ENCODE results near the gene ASAP3.

The ASAP3 gene

GRCh38 chr1:23502951-23503350 lies 19.0 kb upstream of the ASAP3 start:
- no peak overlapping the region for H2AK5ac ChIP-seq (ENCODE audit: low read length, severe bottlenecking)
- no peak overlapping the region for H3K14ac ChIP-seq (ENCODE audit: low read length in 2 of 2)
- H4K8ac ChIP-seq (ENCODE audit: low read length), result no peak overlapping the region
- WGBS, result 100% methylated on average over 1 of the region's 6 CpGs
- no peaks in the 10 kb centered on the region for H3K36me3 ChIP-seq (ENCODE audit: control insufficient read depth in 1 of 2, insufficient read depth in 2 of 2, low read depth in 1 of 2, low read length in 2 of 2)
- DNase-seq, result no peak
- no peak overlapping the region for H3K18ac ChIP-seq (ENCODE audit: low read depth in 1 of 2, low read length in 2 of 2)
- no peaks in the 10 kb centered on the region for H3K79me1 ChIP-seq (replicated peaks; ENCODE audit: low read length, poor library complexity, severe bottlenecking)
- H3K4me2 ChIP-seq (ENCODE audit: low read length, poor library complexity, severe bottlenecking), result no peak overlapping the region
- no peak overlapping the region for H2BK120ac ChIP-seq (ENCODE audit: low read depth, low read length)
- H3K27me3 ChIP-seq (ENCODE audit: control insufficient read depth in 1 of 2, insufficient read depth in 1 of 2, low read length in 2 of 2), result no peaks in the 10 kb centered on the region
- H3K9ac ChIP-seq (ENCODE audit: low read length), result no peak overlapping the region
- no peak overlapping the region for H3K23ac ChIP-seq (ENCODE audit: low read length in 2 of 2)
- no peak overlapping the region for H2BK5ac ChIP-seq (ENCODE audit: low read depth, low read length, poor library complexity, severe bottlenecking)
- H3K9me3 ChIP-seq (ENCODE audit: control insufficient read depth, low read length), result no peaks in the 10 kb centered on the region
- H3K4me3 ChIP-seq (ENCODE audit: insufficient read depth in 1 of 2, low read depth in 1 of 2, low read length in 2 of 2), result no peak overlapping the region
- no peak overlapping the region for H2BK15ac ChIP-seq (ENCODE audit: low read depth, poor library complexity, severe bottlenecking)
- no peak overlapping the region for H2BK12ac ChIP-seq (ENCODE audit: low read length in 2 of 2)
- no peak overlapping the region for H3K27ac ChIP-seq (ENCODE audit: low read length, poor library complexity, severe bottlenecking)
- no peak overlapping the region for H4K91ac ChIP-seq (ENCODE audit: low read length)
- no peak overlapping the region for H3K4ac ChIP-seq (ENCODE audit: low read depth in 1 of 2, low read length in 2 of 2)
- no peaks in the 10 kb centered on the region for H3K4me1 ChIP-seq (ENCODE audit: control insufficient read depth, insufficient read depth, low read depth, low read length)
- no peak overlapping the region for H2AFZ ChIP-seq (ENCODE audit: low read depth, low read length)

- H3K23ac ChIP-seq (ENCODE audit: low read length in 2 of 2), result no peak overlapping the region
- no peak overlapping the region for H2AK5ac ChIP-seq (ENCODE audit: low read length, severe bottlenecking)
- no CpG with 5 or more reads among the region's 2 CpGs for WGBS
- no peak overlapping the region for H4K91ac ChIP-seq (ENCODE audit: low read length)
- H2AFZ ChIP-seq (ENCODE audit: low read depth, low read length), result no peak overlapping the region
- no peak overlapping the region for H3K9ac ChIP-seq (ENCODE audit: low read length)
- H3K27me3 ChIP-seq (ENCODE audit: control insufficient read depth in 1 of 2, insufficient read depth in 1 of 2, low read length in 2 of 2), result no peaks in the 10 kb centered on the region
- no peak overlapping the region for H3K4me3 ChIP-seq (ENCODE audit: insufficient read depth in 1 of 2, low read depth in 1 of 2, low read length in 2 of 2)
- no peaks in the 10 kb centered on the region for H3K4me1 ChIP-seq (ENCODE audit: control insufficient read depth, insufficient read depth, low read depth, low read length)
- no peak overlapping the region for H4K8ac ChIP-seq (ENCODE audit: low read length)
- H2BK120ac ChIP-seq (ENCODE audit: low read depth, low read length), result no peak overlapping the region
- H3K79me1 ChIP-seq (replicated peaks; ENCODE audit: low read length, poor library complexity, severe bottlenecking), result no peaks in the 10 kb centered on the region
- H2BK15ac ChIP-seq (ENCODE audit: low read depth, poor library complexity, severe bottlenecking), result no peak overlapping the region
- H2BK12ac ChIP-seq (ENCODE audit: low read length in 2 of 2), result no peak overlapping the region
- no peaks in the 10 kb centered on the region for H3K36me3 ChIP-seq (ENCODE audit: control insufficient read depth in 1 of 2, insufficient read depth in 2 of 2, low read depth in 1 of 2, low read length in 2 of 2)
- no peak overlapping the region for H3K18ac ChIP-seq (ENCODE audit: low read depth in 1 of 2, low read length in 2 of 2)
- H2BK5ac ChIP-seq (ENCODE audit: low read depth, low read length, poor library complexity, severe bottlenecking), result no peak overlapping the region
- no peak overlapping the region for H3K27ac ChIP-seq (ENCODE audit: low read length, poor library complexity, severe bottlenecking)
- no peak overlapping the region for H3K4ac ChIP-seq (ENCODE audit: low read depth in 1 of 2, low read length in 2 of 2)
- no peaks in the 10 kb centered on the region for H3K9me3 ChIP-seq (ENCODE audit: control insufficient read depth, low read length)
- no peak overlapping the region for H3K4me2 ChIP-seq (ENCODE audit: low read length, poor library complexity, severe bottlenecking)
- no peak overlapping the region for H3K14ac ChIP-seq (ENCODE audit: low read length in 2 of 2)
- no peak for DNase-seq
Measured at GRCh38 chr1:23500466-23500865, 16.5 kb upstream of the ASAP3 start.

- Histone ChIP-seq H2AK5ac (ENCODE audit: low read length, severe bottlenecking) (no peak overlapping the region), H3K9me3 (ENCODE audit: control insufficient read depth, low read length) (no peaks in the 10 kb centered on the region), H3K36me3 (ENCODE audit: control insufficient read depth in 1 of 2, insufficient read depth in 2 of 2, low read depth in 1 of 2, low read length in 2 of 2) (no peaks in the 10 kb centered on the region), H3K4me1 (ENCODE audit: control insufficient read depth, insufficient read depth, low read depth, low read length) (no peaks in the 10 kb centered on the region), H3K27me3 (ENCODE audit: control insufficient read depth in 1 of 2, insufficient read depth in 1 of 2, low read length in 2 of 2) (peaks cover 0 to 4% of the 10 kb centered on the region in 2 experiments), H2BK120ac (ENCODE audit: low read depth, low read length) (no peak overlapping the region), H2BK12ac (ENCODE audit: low read length in 2 of 2) (no peak overlapping the region), H3K23ac (ENCODE audit: low read length in 2 of 2) (no peak overlapping the region), H4K8ac (ENCODE audit: low read length) (no peak overlapping the region), H3K4ac (ENCODE audit: low read depth in 1 of 2, low read length in 2 of 2) (no peak overlapping the region), H2AFZ (ENCODE audit: low read depth, low read length) (no peak overlapping the region), H3K79me1 (replicated peaks; ENCODE audit: low read length, poor library complexity, severe bottlenecking) (no peaks in the 10 kb centered on the region), H2BK5ac (ENCODE audit: low read depth, low read length, poor library complexity, severe bottlenecking) (no peak overlapping the region), H2BK15ac (ENCODE audit: low read depth, poor library complexity, severe bottlenecking) (no peak overlapping the region), H3K14ac (ENCODE audit: low read length in 2 of 2) (no peak overlapping the region), H3K18ac (ENCODE audit: low read depth in 1 of 2, low read length in 2 of 2) (no peak overlapping the region), H3K4me2 (ENCODE audit: low read length, poor library complexity, severe bottlenecking) (no peak overlapping the region), H3K27ac (ENCODE audit: low read length, poor library complexity, severe bottlenecking) (no peak overlapping the region), H3K9ac (ENCODE audit: low read length) (peak overlapping the region; percentile 56), H3K4me3 (ENCODE audit: insufficient read depth in 1 of 2, low read depth in 1 of 2, low read length in 2 of 2) (no peak overlapping the region), H4K91ac (ENCODE audit: low read length) (no peak overlapping the region)
- DNase-seq, result no peak
- WGBS, result 100% methylated on average over 1 of the region's 3 CpGs
Measured at GRCh38 chr1:23497777-23498439, 13.9 kb upstream of the ASAP3 start.

GRCh38 chr1:23496490-23497181 lies 12.7 kb upstream of the ASAP3 start:
- 58% methylated on average over 6 of the region's 7 CpGs for WGBS
- H2AFZ ChIP-seq (ENCODE audit: low read depth, low read length), result no peak overlapping the region
- H4K91ac ChIP-seq (ENCODE audit: low read length), result no peak overlapping the region

More at GRCh38 chr1:23496490-23497181, 12.7 kb upstream of the ASAP3 start:
- H3K79me1 ChIP-seq (replicated peaks; ENCODE audit: low read length, poor library complexity, severe bottlenecking), result no peaks in the 10 kb centered on the region
- H3K27me3 ChIP-seq (ENCODE audit: control insufficient read depth in 1 of 2, insufficient read depth in 1 of 2, low read length in 2 of 2), result peaks cover 0 to 4% of the 10 kb centered on the region in 2 experiments
- DNase-seq, result no peak
- no peak overlapping the region for H2BK5ac ChIP-seq (ENCODE audit: low read depth, low read length, poor library complexity, severe bottlenecking)
- H3K27ac ChIP-seq (ENCODE audit: low read length, poor library complexity, severe bottlenecking), result no peak overlapping the region
- no peak overlapping the region for H3K18ac ChIP-seq (ENCODE audit: low read depth in 1 of 2, low read length in 2 of 2)
- H3K23ac ChIP-seq (ENCODE audit: low read length in 2 of 2), result no peak overlapping the region
- no peak overlapping the region for H2BK12ac ChIP-seq (ENCODE audit: low read length in 2 of 2)
- no peak overlapping the region for H2AK5ac ChIP-seq (ENCODE audit: low read length, severe bottlenecking)
- H3K14ac ChIP-seq (ENCODE audit: low read length in 2 of 2), result no peak overlapping the region
- H3K4me1 ChIP-seq (ENCODE audit: control insufficient read depth, insufficient read depth, low read depth, low read length), result no peaks in the 10 kb centered on the region
- H3K36me3 ChIP-seq (ENCODE audit: control insufficient read depth in 1 of 2, insufficient read depth in 2 of 2, low read depth in 1 of 2, low read length in 2 of 2), result no peaks in the 10 kb centered on the region
- H3K4me3 ChIP-seq (ENCODE audit: insufficient read depth in 1 of 2, low read depth in 1 of 2, low read length in 2 of 2), result no peak overlapping the region
- H2BK120ac ChIP-seq (ENCODE audit: low read depth, low read length), result no peak overlapping the region
- no peak overlapping the region for H2BK15ac ChIP-seq (ENCODE audit: low read depth, poor library complexity, severe bottlenecking)
- no peak overlapping the region for H3K4ac ChIP-seq (ENCODE audit: low read depth in 1 of 2, low read length in 2 of 2)
- no peak overlapping the region for H3K4me2 ChIP-seq (ENCODE audit: low read length, poor library complexity, severe bottlenecking)
- H4K8ac ChIP-seq (ENCODE audit: low read length), result peak overlapping the region; percentile 54
- H3K9me3 ChIP-seq (ENCODE audit: control insufficient read depth, low read length), result no peaks in the 10 kb centered on the region
- no peak overlapping the region for H3K9ac ChIP-seq (ENCODE audit: low read length)

Data from mesenchymal stem cell (in vitro differentiated cells and primary cell).